Raji (cell line): Measurements from ENCODE around the gene HIPK1.

ENCODE experiments used
- POLR2A ChIP-seq: IDR thresholded peaks from 2 replicates; pipeline ENCODE4 v1.6.1; 2011; ENCODE audit warnings: low read depth, low read length, control low read depth; ENCODE audit not compliant: insufficient read depth

HIPK1 gene

DNA sequence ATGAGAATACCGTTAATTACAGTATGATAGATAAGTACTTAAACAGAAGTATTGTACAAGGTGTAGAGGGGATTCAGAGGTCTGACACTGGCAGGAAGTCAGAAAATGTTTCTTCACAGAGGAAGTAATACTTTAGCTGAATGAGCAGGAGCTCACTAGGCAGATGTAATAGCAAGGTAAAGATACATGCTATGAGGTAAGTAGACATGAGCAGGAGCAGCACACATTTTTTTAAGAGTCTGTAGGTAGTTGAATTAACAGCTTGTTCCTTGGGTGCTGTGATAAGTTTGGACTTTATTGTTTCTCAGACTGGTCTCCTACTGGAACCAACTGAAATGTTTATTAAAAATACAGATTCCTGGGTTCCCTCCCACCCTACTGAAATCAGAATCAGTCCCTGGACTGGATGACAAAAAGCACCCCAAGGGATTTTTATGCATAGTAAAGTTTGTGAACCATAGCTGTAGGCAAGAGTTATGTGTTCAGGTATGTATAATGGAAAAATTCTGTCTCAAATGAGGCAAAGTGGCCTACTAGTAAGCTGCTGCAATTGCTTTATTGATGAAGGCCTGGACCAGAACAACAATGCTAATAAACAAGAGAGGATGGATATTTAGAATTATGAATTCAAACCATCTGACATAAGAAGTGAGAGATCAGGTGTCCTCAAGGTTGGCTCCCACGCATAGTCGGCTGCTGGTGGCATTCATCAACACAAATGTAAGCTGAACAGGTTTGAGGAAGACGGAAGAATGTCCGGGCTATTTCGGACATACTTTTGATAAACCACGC lies 25.4 kb upstream of the HIPK1 start:
- no peak for TF ChIP-seq POLR2A

GRCh38 chr1:113904293-113904673 lies 24.8 kb upstream of the HIPK1 start:
- TF ChIP-seq POLR2A = no peak

DNA sequence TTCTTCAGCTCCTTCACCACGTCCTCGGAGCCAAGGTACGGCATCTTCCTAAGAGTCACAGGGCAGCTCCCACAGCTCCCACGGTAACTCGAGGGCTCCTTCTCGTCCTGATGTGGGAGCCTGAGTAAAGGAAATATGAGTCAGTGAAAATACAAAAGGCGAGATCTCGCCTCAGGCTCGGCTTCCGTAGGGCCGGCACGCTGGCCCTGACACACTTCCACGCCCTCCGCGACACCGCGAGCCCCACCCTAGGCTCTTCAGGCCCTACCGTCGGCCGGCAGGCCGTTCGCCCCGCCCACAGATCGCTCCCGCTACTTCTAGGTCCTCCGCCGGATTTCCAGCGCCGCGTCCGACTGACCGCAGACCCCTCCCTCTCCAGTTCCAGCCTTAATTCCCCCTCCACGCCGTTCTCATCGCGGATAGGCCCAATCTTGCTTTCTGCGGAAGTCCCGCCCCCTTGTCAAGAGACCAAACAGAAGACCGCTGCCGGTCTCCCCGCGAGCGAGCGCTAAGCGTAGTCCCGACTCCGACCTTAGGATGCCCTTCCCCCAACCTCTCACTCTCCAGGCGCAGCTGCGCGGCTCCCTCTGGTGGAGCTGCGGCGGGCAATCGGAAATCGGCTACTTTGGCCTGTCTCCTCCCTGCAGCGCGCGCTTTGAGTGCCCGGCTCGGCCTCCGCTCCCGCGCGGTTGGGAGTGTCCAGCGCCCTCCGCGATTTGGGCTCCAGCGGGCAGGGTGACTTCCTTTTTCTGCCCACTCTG lies 24.3 kb upstream of the HIPK1 start, which contains the start of the genes AP4B1 and DCLRE1B:
AP4B1 (minus strand) TSS at position 126 of the 761 bp plus-strand sequence; CDS start at position 44, 82 bp downstream.
DCLRE1B (plus strand) TSS at position 653 of the 761 bp plus-strand sequence. CDS start 261 bp downstream, outside the sequence.
- TF ChIP-seq POLR2A = peak; percentile 76

DNA sequence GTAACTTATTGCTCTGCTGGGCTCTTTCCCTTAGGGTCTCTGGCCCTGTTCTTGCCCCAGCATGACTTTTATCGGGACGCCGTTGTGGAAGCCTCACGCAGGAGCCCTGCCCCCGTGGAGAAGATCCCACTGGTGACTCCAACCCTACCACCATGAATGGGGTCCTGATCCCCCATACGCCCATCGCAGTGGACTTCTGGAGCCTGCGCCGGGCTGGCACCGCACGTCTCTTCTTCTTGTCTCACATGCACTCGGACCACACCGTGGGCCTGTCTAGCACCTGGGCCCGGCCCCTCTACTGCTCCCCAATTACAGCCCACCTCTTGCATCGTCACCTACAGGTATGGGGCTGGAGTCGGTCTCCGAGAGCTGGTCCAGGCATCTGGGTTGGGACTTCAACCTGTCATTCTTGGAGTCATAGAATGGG lies 23.7 kb upstream of the HIPK1 start:
- no peak for TF ChIP-seq POLR2A

- no peak for TF ChIP-seq POLR2A
These were observed 16.4 kb upstream of the HIPK1 start for GRCh38 chr1:113912594-113913311.

DNA sequence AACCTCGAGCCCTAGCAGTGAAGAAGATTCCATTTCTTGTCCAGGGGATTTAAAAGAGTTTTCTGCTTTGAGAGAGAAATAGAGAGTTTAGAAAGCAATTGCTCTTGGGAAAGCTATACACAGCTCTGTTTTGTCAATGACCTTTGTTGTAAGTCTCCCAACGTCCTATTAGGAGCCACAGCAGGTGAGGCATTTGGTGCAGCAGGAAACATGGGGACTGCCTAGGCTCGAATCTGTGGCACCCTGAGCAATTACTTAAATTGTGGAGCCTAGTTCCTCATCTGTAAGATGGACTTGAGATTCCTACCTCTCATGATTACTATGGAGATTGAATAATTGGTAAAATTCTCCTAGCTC lies 15.8 kb upstream of the HIPK1 start:
- no peak for TF ChIP-seq POLR2A

DNA sequence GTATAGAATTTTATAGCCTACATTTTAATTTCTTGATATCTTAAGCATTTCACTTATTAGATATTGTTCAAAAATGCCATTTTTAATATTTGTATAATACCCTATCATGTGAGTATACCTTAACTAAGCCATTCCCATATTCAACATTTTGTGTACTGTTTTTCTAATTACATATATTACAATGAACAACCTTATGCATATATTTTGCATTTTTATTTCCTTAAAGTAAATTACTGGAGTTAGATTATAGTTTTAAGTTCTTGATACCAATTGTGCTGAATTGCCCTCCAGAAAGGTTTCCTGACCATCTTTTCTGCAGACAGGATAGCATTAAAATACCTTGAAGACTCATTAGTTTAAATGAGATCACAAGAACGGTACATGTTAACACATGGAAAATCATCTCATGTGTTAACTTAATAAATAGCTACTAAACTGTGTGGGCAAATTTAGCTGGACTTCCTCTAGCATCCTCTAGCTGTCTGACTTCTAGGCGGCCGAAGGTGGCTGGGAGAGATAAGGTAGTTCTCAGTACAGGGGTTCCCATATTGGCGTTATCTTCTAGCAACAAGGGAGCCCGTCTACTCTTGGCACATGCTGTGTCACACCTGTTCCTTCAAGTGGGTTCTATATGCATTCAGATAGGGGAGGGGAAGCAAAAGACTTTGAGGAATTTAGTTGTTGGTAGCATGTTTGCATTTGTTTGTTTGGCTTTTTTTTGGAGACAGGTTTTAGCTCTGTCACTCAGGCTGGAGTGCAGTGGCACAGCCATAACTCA lies 15.0 kb upstream of the HIPK1 start:
- TF ChIP-seq POLR2A = no peak

GRCh38 chr1:113916974-113917373 lies 12.2 kb upstream of the HIPK1 start:
- TF ChIP-seq POLR2A = no peak

- TF ChIP-seq POLR2A = no peak
These were observed 11.6 kb upstream of the HIPK1 start for GRCh38 chr1:113917400-113918082.

DNA sequence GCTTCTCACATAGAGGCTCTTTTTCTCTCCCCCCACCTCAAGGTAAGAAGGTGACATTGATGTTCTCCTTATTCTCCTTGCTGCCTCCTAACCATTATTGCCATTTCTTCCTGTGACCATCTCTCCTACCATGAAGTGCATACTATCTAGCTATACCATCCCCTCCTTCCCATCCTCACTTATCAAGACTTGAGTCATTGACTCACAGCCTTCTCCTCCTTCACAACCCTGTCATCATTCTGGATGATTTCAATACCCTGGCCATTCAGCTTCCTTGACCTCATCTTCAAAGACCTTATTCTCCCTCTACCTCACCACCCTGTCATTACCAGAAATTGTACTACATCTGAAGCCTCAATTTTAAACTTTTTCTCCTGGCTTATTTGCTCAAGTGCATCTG lies 10.9 kb upstream of the HIPK1 start:
- no peak for TF ChIP-seq POLR2A

- no peak for TF ChIP-seq POLR2A
These were observed 6.2 kb upstream of the HIPK1 start for GRCh38 chr1:113922957-113923356.

DNA sequence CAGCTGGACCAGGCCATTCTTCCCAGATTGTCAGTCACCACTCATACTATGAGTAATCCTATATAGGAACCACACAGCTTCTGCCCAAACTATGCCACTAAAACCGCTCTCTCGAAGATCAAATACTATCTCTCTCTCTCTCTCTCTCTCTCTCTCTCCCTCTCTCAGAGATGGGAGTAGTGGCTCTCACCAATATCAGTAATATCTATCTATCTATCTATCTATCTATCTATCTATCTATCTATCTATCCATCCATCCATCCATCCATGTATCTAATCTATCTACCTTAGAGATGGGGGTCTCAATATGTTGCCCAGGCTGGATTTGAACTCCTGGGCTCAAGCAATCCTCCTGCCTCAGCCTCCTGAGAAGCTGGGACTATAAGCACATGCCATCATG lies 4.7 kb upstream of the HIPK1 start:
- no peak for TF ChIP-seq POLR2A

DNA sequence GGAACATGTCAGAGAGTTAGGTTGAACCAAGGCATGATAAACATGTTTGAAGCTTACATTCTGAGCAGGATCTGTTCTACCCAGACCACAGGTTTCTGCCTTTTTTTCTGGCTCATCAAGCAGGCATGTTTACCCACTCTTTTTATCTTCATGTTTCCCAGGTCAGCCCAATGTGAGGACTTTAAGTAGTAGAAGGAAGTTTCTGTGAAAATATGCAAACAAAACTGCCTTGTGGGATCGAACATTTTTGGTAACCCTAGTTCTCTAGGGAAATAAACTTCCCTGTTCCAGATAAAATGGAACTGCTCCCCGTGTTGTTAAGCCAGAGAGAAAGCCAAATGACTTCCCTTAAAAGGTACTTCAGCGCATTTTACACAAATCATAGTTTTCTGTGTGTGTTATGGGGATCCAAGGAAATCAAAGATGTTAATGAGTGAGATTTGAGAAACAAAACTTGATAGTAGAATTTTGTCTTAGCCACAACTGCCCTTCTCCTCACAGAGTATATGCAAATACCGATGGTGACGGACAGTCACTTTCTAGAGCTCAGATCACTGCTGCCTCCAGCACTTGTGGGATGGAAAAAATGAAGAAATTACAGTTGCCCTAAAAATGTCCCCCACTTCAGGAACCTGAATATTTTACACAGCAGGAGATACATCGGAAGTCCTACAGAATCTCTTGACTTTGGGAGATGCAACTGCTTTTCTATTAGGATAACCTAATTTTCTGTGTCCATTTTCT lies 765 bp upstream of the HIPK1 start:
- TF ChIP-seq POLR2A = no peak
